22Rv1 (cell line): Measurements from ENCODE around the gene CHFR.

Experiments used
- ZFX ChIP-seq: fragments of 450-650 bp; IDR thresholded peaks from 2 replicates; pipeline ENCODE4 v1.6.1; 2017; ENCODE audit warnings: antibody characterized with exemption, borderline replicate concordance
- TF ChIP-seq, protein P1 (sequence below): fragments of 450-650 bp; IDR thresholded peaks from 2 replicates; pipeline ENCODE4 v1.5.1; 2017; ENCODE audit warnings: mild to moderate bottlenecking

DNA sequence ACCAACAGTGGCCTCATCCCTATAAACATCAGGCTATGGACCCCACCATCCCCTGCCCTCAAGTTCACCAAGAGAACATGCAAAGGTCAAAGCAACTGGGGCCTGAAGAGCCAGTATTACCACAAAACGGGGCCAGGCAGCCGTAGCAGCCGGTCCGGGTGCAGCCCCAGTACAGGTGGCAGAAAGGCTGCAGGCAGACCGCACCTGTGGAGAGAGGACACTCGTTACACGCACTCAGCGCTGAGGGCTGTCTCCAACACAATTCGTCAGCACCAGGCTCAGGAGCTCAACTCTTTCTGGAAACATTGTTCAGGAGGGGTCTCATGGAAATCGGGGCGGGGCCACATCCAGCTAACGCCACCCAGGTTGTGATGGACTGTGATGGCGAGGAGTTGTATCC, 38.9 kb downstream of the CHFR start:
- TF ChIP-seq, protein P1, sequence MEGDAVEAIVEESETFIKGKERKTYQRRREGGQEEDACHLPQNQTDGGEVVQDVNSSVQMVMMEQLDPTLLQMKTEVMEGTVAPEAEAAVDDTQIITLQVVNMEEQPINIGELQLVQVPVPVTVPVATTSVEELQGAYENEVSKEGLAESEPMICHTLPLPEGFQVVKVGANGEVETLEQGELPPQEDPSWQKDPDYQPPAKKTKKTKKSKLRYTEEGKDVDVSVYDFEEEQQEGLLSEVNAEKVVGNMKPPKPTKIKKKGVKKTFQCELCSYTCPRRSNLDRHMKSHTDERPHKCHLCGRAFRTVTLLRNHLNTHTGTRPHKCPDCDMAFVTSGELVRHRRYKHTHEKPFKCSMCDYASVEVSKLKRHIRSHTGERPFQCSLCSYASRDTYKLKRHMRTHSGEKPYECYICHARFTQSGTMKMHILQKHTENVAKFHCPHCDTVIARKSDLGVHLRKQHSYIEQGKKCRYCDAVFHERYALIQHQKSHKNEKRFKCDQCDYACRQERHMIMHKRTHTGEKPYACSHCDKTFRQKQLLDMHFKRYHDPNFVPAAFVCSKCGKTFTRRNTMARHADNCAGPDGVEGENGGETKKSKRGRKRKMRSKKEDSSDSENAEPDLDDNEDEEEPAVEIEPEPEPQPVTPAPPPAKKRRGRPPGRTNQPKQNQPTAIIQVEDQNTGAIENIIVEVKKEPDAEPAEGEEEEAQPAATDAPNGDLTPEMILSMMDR, result no peak
- TF ChIP-seq ZFX, result no peak
